Stimulated activated CD4-positive, alpha-beta T cell treated with anti-CD3 and anti-CD28 coated beads, Interleukin-1b, Interleukin-23, amount 100 ng/mL, for 1 hour (primary cell): Measurements from ENCODE around the gene LRRC43.
"Not testable (repeated sequence)": the region's sequence is repeated elsewhere in the genome, so short reads cannot be mapped to it uniquely, and the experiment has no call there.

Source experiments
- DNase-seq, 2 donors: peaks; one replicate each; pipeline ENCODE4 v3.0.0-alpha.2; 2020; ENCODE audit warnings: low read depth in 2 of 2

The LRRC43 gene

GRCh38 chr12:122155705-122156104 lies 27.2 kb upstream of the LRRC43 start:
- DNase-seq = no peak

- no peak for DNase-seq
Observed at GRCh38 chr12:122158700-122159285, 24.1 kb upstream of the LRRC43 start.

- DNase-seq = no peak
Observed at GRCh38 chr12:122159882-122160281, 23.0 kb upstream of the LRRC43 start.

- DNase-seq = no peak
Observed at GRCh38 chr12:122160761-122161160, 22.2 kb upstream of the LRRC43 start.

- DNase-seq = no peak
Observed at GRCh38 chr12:122161682-122162081, 21.2 kb upstream of the LRRC43 start.

- DNase-seq = no peak
Observed at GRCh38 chr12:122162976-122163375, 19.9 kb upstream of the LRRC43 start.

GRCh38 chr12:122166422-122167349 lies 16.2 kb upstream of the LRRC43 start:
- no peak for DNase-seq

- no peak for DNase-seq
Observed at GRCh38 chr12:122167356-122167925, 15.5 kb upstream of the LRRC43 start.

- no peak for DNase-seq
Observed at GRCh38 chr12:122168492-122168891, 14.4 kb upstream of the LRRC43 start.

- no peak for DNase-seq
Observed at GRCh38 chr12:122171399-122171798, 11.5 kb upstream of the LRRC43 start.

GRCh38 chr12:122172262-122172939 lies 10.5 kb upstream of the LRRC43 start:
- DNase-seq = no peak

- DNase-seq = no peak
Observed at GRCh38 chr12:122174155-122174845, 8.6 kb upstream of the LRRC43 start, which contains the start of gene IL31. Gene IL31 (minus strand): TSS chr12:122174221. CDS start chr12:122174172, 49 bp downstream.

GRCh38 chr12:122176473-122176872 lies 6.5 kb upstream of the LRRC43 start:
- not testable (repeated sequence) for DNase-seq

- DNase-seq = no peak
Observed at GRCh38 chr12:122183588-122183940, 641 bp downstream of the LRRC43 start.

GRCh38 chr12:122184517-122184916 lies 1.6 kb downstream of the LRRC43 start:
- no peak for DNase-seq

GRCh38 chr12:122185079-122185478 lies 2.2 kb downstream of the LRRC43 start:
- no peak for DNase-seq

GRCh38 chr12:122185494-122186082 lies 2.7 kb downstream of the LRRC43 start:
- DNase-seq = no peak

- no peak for DNase-seq
Observed at GRCh38 chr12:122187466-122187865, 4.5 kb downstream of the LRRC43 start.

GRCh38 chr12:122189626-122190475 lies 6.9 kb downstream of the LRRC43 start:
- no peak for DNase-seq
